Measurements from ENCODE around the gene GRK2.

Gene GRK2

DNA sequence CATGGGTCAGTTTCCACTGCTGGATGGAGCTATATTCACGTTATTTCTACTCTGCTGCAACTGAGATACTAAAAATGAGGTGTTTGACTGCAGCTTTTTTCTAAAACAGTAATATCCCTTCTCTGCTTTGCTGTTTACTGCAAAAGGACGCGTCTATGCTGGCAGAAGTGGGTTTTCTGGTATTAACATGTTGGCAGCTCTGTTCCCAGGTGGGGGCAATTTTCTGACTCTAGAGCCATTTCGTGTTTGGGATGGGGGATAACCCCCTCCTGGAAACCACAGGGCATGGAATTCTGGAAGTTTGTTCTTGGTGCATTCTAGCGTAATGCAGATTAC lies 4.9 kb downstream of the GRK2 start:
- DNase-seq: no peak

DNA sequence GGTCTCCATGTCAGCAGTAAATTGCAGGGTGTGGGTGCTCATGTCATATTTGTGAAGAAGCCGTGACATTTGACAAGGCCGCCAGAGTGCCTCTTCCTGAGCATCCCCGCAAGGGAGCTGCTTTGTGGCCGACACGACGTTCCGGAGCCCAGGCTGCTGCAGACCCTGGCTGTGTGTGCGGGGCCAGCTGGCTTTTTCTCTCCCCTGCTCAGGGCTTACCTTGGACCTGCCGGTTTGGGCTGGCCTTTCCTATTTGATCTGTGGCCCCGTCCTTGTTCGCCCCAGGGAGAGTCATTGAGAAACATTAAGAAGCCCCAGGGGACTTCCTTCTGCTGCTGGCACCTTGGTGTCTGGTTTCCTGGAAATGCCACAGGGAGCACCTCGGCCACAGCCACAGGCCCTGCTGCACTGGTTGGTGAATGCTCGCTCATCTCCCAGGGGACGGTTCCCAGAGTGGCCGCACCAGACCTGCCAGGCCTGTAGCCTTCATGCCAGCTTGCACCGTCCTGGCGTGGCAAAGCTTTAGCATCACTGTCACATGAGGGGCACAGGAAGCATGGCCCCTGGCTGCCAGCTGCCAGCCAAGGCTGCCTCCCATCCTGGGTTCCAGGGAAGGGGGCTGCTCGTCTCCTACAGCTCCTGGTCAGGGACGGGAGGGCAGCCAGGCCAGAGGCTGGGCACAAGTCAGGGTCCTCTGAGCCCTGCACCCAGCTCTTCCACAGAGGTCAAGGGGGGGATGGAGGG lies 5.4 kb downstream of the GRK2 start:
- DNase-seq: peak; percentile 70

DNA sequence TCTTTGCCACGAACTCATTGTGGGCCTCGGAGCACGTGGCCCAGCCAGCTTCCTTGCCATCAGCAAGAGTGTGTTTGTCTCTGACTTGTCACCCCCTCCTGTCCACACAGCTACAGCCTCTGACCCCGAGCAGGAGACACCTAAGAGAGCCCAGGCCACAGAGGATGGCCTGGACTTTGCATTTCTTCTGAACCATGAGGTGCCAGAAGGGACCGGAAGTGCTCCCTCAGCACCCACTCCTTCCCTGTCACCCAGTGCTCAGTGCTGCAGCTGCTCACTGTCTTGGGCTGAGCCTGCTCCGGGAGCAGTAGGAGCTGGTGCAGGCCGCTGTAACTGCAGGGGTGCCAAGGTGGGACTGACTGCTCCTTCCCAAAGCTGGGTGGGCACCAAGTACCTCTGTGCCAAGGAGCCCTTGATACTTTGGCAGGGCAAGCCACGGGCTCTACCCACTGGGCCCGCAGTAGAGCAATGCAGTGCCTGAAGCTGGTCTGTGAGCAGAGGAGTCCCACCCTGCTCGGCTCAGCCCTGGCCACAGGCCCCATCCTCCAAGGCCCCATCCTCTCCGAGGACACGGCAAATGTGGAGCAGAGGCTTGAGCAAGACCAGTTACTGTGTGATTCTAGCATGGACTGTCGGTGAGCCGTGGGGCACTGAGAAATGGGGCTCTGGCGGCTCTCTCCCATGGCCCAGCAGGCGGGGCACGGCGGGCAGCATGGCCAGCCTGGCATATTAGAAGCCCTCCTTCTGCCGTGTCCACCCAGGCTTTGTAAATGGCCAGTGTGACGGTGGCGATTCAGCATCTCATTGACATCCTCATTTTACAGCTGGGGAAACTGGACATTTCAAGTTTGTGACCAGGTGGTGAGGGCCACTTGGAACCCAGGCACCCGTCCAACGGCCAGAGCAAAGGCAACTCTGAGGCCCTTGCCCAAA lies 6.3 kb downstream of the GRK2 start:
- peak; percentile 51 for DNase-seq

DNA sequence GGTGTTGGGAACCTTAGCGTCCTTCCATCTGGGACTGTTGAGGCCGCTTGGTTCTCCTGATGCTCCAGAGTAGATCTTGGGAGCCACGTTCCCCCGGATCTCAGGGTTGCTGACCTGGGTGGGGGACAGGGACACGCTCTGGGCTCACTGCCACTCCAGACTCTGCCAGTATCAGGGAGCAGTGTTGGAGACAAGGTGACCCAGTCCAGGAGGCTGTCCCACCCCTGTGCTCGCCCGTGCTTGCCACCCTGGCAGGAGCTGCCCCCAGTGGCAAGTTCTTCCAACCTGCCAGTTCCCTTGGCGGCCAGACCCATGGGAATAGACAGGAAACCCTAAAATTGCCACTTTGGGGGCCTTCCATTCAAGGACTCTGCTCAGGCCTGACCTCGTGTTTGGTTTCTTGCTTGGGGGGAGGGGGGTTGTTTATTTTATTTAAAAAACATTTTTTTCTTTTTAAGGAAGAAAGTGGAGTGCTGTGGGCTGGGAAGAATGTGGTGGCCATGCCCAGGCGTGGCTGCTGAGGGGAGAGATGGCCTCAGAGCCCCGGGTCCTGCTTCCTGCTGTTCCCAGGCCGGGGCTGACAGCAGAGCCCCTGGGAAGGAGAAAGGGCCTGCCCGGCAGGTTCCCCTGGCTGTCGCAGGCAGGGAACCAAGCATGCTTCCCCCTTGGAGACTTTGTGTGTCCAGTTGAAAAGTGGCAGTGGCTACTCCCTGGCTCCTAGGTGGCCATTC lies 7.2 kb downstream of the GRK2 start:
- DNase-seq: no peak

DNA sequence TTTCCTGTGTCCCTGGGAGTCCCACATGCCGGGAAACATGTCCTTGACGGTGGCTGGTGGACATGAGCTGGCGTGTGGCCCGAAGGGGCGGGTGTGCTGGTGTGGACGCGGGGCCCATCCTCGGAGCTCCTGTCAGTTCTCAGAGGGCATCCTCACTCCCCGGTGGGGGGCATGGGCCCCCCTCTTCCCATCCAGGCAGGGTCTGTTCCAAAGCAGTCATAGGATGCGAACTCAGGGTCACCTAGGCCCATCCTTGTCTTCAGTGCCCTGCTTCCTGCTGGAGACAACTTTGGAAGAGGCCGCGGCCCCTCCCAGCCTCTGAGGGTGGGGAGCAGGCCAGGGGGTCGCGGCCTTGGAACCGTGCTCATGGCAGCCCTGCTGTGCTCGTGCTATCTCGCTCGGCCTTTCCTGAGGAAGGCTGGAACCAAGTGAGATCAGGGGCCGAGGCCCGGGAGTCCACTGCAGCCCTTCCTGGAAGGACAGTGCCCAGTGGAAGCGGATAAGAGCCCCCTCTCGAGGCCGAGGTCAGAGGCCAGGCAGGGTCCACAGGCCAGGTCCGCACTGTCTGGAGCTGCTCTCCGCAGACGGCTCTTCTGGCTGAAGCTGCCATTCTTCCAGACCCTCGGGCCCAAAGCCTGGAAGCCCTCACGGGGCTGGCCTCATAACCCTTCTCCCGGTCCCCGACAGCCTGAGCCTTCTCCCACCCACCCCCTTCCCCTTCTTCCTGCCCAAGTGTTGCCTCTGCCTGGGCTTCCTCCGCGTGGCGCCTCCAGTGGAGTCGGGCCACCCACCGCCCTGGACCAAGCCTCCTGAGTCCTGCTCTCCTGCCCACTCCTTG lies 8.7 kb downstream of the GRK2 start:
- DNase-seq: peak; percentile 20

DNA sequence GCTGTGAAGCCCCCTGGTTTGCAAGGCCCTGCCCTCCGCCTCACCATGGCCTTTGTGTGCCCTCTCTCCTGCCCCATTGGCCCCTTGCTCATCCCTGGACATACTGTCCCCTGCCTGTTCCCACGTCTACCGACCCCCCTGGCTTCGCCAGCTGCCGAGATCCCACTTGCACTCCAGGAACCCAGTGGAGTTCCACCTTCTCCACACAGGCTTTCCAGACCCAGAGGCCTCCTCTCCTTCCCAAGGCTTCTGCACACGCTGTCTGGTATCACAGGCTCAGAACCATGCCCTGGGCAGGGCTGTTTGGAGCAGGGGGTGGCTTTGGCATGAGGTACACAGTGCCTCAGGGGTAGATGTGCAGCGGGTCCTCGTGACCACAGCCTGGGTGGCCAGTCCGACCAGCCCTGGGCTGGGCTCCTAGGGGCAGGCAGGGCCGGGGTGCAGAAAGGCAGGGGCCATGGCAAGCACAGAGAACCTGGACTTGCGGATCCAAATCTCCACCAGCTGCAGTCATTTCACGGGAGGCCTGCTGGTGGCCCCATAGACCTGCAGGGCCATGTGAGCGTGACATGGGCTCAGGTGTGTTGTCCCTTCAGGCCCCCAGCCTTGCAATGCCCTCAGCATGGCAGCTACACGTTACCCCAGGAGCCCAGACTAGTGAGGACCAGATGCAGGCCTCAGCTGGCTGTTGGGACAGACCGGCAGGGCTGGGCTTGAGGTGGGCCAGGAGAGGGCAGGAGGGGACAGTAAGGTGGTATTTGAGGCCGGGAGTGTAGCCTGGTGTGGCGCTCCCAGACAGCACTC lies 9.5 kb downstream of the GRK2 start:
- peak; percentile 33 for DNase-seq

DNA sequence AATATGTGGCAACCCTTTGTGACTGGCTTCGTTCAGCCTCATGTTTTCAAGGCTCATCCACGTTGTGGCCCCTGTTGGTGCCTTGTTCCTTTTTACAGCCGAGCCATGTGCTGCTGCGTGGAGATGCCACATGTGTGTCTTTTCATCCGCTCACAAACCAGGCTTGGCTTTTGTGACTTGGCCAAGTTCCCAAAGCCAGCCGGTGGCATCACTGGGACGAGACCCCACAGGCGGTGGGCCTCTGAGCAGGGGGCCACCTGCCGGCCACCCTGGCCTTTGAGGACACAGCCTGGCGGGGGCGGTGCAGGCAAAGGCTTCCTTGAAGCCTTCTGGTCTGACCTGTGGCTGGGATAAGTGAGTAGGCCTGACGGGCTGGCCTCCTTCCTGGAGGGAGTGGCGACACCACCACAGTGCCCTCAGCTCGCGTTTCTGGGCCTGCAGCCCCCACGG lies 10.5 kb downstream of the GRK2 start:
- DNase-seq: peak; percentile 58

DNA sequence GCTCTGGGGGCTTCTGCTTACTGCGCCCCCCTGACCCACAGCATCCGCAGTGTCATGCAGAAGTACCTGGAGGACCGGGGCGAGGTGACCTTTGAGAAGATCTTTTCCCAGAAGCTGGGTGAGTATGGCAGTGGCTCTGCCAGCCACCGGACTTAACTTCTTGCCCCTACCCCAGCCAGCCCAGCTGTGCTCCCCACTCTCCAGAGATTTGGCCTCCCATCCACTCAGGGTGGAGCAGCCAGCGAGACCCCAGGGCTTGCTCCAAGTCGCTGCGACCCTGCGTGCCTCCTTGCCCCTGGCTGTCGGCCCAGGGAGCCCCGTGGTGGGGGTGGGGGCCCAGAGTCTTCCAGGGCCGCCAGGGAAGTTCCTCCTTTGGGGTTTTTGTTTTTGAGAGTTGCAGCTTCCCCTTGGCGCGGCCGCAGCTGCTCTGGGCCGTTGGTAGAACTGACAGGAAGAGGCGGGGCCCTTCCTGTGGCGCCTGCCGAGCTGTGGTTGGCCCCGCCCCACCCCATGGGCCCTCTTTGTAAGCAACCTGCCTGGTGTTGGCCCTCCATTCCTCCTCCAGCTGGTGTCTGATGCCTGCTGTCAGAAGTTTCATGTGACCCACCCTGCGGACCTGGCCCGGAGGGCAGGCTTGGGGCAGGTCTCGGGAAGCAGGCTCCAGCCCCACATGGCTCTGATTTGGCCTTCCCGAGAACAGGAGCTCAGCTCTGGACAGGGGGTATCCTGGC lies 11.1 kb downstream of the GRK2 start:
- DNase-seq: peak; percentile 96

DNA sequence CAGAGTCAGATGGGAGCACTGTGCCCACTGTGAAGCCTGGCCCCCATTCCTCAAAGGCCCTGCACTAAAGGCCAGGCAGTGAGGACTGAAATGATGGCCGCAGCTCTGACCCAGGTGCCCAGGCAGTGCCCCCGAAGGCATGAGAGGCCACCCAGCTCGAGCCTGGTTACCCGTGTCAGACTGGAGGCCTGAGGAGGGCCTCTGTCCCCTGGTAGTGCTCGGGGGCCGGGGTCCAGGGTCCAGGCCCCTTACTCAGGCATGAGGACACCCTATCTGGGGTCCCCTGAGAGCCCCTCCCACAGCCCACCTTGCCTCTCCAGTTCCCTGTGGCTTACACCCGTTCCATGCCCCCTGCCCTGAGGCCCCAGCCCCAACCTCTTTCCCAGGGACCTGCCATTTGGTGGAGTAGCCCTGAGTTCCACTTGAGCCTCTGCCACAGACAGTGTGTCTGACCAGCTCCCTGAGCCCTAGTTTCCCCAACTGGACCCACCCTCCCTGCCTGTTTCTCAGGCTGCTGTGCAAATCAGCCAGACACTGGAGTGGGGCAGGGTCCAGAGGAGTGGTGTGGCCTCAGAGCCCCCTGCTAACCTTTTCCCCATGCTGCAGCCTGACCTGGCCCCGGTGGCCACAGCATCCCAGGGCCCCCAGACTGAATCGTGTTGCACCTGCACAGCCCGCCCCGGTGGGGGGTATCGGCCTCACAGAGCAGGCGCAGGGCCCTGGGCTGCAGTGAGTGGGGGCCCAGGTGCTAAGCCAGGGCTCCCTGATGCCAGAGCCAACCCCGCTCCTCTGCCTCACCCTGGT lies 12.1 kb downstream of the GRK2 start:
- DNase-seq: peak; percentile 18

DNA sequence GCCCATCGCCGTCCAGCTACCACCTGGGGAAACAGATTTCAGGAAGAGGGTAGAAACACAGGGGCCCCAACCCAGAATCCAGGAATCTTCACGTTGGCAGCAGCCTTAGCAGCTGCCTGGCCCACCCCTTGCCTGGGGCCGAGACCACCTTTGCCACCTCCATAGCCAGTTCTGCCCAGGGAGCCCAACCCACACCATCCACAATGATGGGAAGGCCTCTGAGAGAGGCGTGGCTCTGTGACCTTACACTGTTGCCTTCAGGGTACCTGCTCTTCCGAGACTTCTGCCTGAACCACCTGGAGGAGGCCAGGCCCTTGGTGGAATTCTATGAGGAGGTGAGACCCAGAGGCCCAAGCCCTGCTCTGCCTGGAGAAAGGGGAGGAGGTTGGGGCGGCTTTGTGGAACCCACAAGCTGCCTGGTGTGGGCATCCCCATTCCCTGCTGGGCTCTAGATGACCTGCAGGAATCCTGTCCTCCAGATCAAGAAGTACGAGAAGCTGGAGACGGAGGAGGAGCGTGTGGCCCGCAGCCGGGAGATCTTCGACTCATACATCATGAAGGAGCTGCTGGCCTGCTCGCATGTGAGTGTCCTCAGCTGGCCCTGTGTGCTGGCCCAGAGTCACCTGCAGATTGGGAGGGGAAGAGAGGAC lies 12.8 kb downstream of the GRK2 start:
- DNase-seq: peak; percentile 3

DNA sequence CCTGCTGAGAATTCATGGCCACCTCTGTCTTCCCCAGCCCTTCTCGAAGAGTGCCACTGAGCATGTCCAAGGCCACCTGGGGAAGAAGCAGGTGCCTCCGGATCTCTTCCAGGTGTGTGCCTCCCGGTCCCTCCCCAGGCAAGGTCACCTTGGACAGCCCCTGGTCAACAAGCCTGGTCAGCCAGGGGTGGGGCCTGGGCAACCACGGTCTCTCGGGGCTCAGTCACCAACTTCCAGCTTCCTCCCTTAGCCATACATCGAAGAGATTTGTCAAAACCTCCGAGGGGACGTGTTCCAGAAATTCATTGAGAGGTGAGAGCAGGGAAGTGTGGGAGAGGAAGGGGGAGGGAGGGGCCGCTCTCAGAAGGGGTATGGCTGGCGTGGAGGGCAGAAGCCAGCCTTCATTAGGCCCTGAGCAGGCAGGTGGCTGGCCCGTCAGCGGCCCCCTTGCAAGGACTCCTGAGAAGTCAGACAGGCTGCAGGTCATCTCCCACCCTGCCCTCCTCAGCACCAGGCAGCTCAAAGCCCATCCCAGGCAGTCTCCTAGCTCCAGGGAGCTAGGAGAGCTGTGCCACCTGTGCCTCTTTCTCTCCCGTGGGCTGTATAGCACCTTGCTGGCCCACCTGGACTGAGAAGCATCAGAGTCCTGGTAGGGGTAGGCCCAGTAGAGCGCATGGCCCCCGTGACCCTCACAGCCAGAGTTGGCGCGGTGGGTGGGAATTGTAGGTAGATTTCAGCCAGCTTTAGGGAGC lies 13.5 kb downstream of the GRK2 start:
- peak; percentile 3 for DNase-seq

DNA sequence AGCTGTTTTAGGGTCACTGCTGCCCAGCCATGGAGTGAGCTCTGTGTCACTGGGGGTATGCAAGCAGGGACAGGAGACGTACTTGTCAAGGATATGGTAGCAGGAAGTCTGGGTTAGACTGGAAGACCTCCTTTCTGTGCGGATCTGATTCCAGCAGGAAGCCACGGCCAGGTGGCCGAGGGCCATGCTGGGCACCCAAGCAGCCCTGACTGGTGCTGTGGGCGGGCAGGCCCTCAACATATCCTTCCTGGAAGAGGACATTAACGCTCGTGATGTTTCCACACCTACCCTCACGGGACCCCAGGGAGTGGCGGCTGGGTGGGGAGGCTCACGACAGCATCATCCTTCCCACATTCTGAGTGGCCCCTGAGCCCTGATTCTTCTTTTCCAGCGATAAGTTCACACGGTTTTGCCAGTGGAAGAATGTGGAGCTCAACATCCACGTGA lies 14.1 kb downstream of the GRK2 start:
- DNase-seq: no peak

DNA sequence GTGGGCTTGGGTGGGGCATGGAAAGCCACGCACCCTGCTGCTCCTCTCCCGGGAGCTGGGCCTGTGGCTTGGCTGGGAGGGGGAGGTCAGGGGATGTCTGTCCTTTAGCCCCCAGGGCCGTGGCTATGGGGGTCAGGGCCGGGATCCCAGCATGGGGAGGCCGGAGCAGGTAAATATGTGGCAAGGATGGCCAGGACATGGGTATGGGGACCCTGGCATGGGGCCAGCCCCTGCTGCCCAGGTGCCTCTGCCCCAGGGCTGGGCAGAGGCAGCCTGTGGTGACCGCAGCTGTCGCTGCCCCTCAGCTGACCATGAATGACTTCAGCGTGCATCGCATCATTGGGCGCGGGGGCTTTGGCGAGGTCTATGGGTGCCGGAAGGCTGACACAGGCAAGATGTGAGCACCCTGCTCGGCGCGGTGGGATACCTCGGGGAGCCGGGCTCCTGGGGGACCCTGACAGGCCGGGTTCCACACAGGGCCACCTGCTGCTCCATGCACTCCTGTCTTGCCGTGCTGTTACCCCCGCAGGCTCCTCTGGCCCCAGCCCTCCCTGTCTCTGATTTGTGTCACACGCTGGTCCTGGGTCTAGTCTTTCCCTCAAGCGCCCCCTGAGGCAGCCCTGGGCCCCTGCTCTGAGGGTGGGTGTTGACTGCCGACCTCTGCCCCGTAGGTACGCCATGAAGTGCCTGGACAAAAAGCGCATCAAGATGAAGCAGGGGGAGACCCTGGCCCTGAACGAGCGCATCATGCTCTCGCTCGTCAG lies 14.7 kb downstream of the GRK2 start:
- peak; percentile 2 for DNase-seq

DNA sequence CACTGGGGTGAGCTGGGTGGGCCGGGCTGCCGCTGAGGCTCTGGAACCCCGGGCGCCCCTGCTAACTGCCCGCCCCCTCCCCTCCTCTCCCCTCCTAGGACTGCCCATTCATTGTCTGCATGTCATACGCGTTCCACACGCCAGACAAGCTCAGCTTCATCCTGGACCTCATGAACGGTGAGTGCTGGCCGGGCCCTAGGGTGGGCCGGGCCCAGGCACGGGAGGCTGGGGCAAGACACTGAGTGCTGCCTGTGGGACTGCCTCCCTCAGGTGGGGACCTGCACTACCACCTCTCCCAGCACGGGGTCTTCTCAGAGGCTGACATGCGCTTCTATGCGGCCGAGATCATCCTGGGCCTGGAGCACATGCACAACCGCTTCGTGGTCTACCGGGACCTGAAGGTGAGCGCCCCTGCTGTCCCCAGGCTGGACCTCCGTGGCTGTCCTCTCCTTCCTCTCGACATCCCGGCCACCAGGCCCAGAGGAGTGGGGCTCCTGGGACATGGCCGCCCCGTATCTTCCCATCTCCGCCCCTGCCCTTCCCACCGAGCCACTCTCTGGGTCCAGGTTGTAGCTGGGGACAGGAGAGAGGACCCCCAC lies 15.4 kb downstream of the GRK2 start:
- peak; percentile 1 for DNase-seq

DNA sequence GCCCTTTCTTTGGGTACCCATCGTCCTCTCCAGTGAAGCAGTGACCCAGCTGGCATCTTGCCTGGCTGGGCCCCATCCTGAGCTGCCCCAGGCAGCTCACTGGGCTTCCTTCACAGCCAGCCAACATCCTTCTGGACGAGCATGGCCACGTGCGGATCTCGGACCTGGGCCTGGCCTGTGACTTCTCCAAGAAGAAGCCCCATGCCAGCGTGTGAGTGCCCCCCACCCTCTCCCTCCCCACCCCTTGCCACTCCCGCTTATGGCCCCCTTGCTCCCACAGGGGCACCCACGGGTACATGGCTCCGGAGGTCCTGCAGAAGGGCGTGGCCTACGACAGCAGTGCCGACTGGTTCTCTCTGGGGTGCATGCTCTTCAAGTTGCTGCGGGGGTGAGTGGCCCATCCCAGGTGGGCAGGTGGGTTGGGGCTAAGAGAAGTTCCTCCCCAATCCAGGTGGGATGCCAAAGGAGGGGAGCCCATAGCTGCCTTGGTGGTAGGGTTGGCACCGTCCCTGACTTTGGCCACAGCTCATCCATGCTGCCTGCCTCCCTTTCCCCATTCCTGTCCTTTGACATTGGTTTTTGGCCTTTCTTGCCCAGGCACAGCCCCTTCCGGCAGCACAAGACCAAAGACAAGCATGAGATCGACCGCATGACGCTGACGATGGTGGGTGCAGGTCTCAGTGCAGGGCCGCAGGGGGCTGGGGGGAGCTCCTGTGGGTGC lies 16.0 kb downstream of the GRK2 start:
- DNase-seq: peak; percentile 2

DNA sequence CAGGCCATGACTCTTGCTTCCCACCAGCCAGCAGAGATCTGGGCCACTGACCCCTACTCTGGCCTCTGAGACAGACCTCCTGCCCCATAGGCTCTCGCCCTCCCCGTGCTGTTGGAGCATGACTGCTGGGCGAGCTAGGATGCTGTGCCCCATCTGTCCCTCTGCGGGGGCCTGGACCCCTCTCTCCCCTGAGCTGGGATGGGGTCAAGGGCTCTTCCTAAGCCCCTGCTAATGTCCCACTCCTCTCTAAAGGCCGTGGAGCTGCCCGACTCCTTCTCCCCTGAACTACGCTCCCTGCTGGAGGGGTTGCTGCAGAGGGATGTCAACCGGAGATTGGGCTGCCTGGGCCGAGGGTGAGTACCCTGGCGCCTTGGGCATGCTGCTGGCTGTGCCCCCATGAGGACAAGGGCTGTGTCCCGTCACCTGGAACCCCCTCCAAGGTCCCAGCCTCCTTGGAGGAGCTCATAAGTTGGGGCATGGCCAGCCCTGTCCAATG lies 16.7 kb downstream of the GRK2 start:
- no peak for DNase-seq
